NCI-H2227 (cell line): ENCODE data around the gene TIMP4.
A peak's percentile ranks its signal among the peaks of the same experiment; 100 is the strongest.

ENCODE experiments used
- DNase-seq: peaks from one replicate; lab custom pipeline; 2025; ENCODE audit not compliant: unreplicated experiment; lab: John Stamatoyannopoulos, UW

Gene TIMP4

GRCh38 chr3:12148183-12148940 lies 10.3 kb downstream of the TIMP4 start:
- no peak for DNase-seq

- DNase-seq, result no peak
Measured at GRCh38 chr3:12147049-12147780, 11.5 kb downstream of the TIMP4 start.

GRCh38 chr3:12143949-12144504 lies 14.7 kb downstream of the TIMP4 start:
- no peak for DNase-seq

GRCh38 chr3:12142476-12142875 lies 16.2 kb downstream of the TIMP4 start:
- no peak for DNase-seq

- DNase-seq, result no peak
Measured at GRCh38 chr3:12141350-12141749, 17.4 kb downstream of the TIMP4 start.

GRCh38 chr3:12139111-12139511 lies 19.6 kb downstream of the TIMP4 start:
- DNase-seq, result no peak

- DNase-seq, result no peak
Measured at GRCh38 chr3:12138044-12138443, 20.7 kb downstream of the TIMP4 start.

GRCh38 chr3:12136371-12136770 lies 22.3 kb downstream of the TIMP4 start:
- DNase-seq, result no peak

GRCh38 chr3:12135029-12135657 lies 23.6 kb downstream of the TIMP4 start:
- DNase-seq, result peak; percentile 51

GRCh38 chr3:12132881-12133280 lies 25.8 kb downstream of the TIMP4 start:
- no peak for DNase-seq

GRCh38 chr3:12131351-12132090 lies 27.2 kb downstream of the TIMP4 start:
- peak; percentile 16 for DNase-seq

GRCh38 chr3:12127391-12127790 lies 31.3 kb downstream of the TIMP4 start:
- no peak for DNase-seq

- no peak for DNase-seq
Measured at GRCh38 chr3:12125772-12126171, 32.9 kb downstream of the TIMP4 start.

GRCh38 chr3:12121466-12121865 lies 37.2 kb downstream of the TIMP4 start:
- DNase-seq, result no peak

GRCh38 chr3:12120374-12121140 lies 38.2 kb downstream of the TIMP4 start:
- no peak for DNase-seq

- no peak for DNase-seq
Measured at GRCh38 chr3:12117473-12117872, 41.2 kb downstream of the TIMP4 start.

GRCh38 chr3:12116870-12117269 lies 41.8 kb downstream of the TIMP4 start:
- no peak for DNase-seq

GRCh38 chr3:12115849-12116248 lies 42.9 kb downstream of the TIMP4 start:
- DNase-seq, result peak; percentile 77

GRCh38 chr3:12115104-12115503 lies 43.6 kb downstream of the TIMP4 start:
- no peak for DNase-seq

- DNase-seq, result no peak
Measured at GRCh38 chr3:12114251-12114650, 44.5 kb downstream of the TIMP4 start.
